ENCODE data around the gene NCAPH2.

DNA sequence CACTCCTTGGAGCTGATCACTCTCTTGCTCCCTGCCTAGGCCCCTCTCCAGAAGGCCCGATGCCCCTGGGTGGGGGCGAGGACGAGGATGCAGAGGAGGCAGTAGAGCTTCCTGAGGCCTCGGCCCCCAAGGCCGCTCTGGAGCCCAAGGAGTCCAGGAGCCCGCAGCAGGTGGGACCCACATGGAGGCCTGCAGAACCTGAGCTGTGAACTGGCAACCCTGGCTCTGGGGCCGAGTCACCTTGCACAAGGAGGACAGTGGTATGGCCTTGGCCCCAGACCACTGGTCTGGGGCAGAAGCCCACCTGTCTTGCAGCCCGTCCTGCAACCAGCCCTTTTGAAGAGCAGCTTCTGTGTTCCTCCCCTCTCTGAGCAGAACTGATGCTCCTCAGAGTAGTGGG lies 11.1 kb downstream of the NCAPH2 start:
- TF ChIP-seq ZNF384 (IDR thresholded peaks at IDR 0.05) (no peak), NFRKB (IDR thresholded peaks at IDR 0.05) (no peak), ELF4 (IDR thresholded peaks at IDR 0.05) (no peak), HDGF (IDR thresholded peaks at IDR 0.05; ENCODE audit: borderline replicate concordance) (no peak), FOXK2 (IDR thresholded peaks at IDR 0.05) (no peak), SP1 (IDR thresholded peaks at IDR 0.05) (no peak), FOXA1 (IDR thresholded peaks at IDR 0.05) (no peak), L3MBTL2 (conservative IDR thresholded peaks at IDR 0.05) (no peak), FOXM1 (IDR thresholded peaks at IDR 0.05; ENCODE audit: borderline replicate concordance) (no peak), BHLHE40 (IDR thresholded peaks at IDR 0.05; ENCODE audit: borderline replicate concordance) (no peak), SUZ12 (IDR thresholded peaks at IDR 0.05) (no peak), LEF1 (IDR thresholded peaks at IDR 0.05; ENCODE audit: borderline replicate concordance) (no peak), TARDBP (IDR thresholded peaks at IDR 0.05) (no peak)
- TF ChIP-seq, protein P1, sequence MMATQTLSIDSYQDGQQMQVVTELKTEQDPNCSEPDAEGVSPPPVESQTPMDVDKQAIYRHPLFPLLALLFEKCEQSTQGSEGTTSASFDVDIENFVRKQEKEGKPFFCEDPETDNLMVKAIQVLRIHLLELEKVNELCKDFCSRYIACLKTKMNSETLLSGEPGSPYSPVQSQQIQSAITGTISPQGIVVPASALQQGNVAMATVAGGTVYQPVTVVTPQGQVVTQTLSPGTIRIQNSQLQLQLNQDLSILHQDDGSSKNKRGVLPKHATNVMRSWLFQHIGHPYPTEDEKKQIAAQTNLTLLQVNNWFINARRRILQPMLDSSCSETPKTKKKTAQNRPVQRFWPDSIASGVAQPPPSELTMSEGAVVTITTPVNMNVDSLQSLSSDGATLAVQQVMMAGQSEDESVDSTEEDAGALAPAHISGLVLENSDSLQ (IDR thresholded peaks at IDR 0.05): no peak
